GM12872 (cell line): Measurements from ENCODE around the gene GPNMB.

Experiments used
- CTCF ChIP-seq: IDR thresholded peaks from 3 replicates; pipeline ENCODE4 v1.5.1; 2011; ENCODE audit warnings: low read depth, mild to moderate bottlenecking, low read length, moderate library complexity; ENCODE audit not compliant: insufficient read depth

Gene GPNMB

GRCh38 chr7:23208316-23208715 lies 38.3 kb upstream of the GPNMB start:
- no peak for TF ChIP-seq CTCF

- TF ChIP-seq CTCF = no peak
Observed at GRCh38 chr7:23210506-23210905, 36.1 kb upstream of the GPNMB start.

- TF ChIP-seq CTCF = no peak
Observed at GRCh38 chr7:23211589-23211988, 35.0 kb upstream of the GPNMB start.

DNA sequence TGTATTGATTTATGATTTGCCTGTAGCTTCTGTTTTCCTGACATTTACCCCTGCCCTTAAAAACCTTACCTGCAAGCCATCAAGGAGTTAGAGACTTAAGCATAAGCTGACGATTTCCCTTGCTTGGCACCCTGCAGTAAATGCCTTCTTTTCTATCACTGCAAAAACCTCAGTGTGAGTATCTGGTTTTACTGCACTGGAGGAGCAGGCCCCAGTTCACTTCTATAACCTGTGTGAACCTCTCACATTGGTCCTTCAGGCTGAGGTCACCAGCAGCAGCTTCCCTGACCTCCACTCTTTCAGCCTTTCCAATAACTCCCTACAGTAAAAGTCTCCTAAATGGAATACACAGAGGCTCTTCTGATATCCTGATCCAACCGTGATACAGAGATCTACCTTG lies 34.2 kb upstream of the GPNMB start:
- TF ChIP-seq CTCF = no peak

DNA sequence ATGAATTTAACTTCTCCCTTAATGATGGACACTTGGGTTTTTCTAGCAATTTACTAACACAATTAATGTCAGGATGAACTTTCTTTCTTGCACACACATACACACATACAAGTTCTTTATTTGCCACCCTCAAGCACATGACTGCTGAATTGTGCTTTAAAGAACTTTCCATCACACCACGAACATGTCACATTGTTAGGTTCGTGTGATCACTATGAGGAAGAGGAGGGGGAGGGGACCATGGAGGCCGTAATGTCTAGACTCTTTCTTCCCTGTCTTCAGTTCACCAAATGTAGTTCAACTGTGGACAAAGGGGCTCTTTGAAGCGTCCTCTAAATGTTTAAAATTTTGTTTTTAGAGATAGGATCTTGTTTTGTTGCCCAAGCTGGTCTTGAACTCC lies 33.7 kb upstream of the GPNMB start:
- no peak for TF ChIP-seq CTCF

- no peak for TF ChIP-seq CTCF
Observed at GRCh38 chr7:23213755-23214154, 32.8 kb upstream of the GPNMB start.

DNA sequence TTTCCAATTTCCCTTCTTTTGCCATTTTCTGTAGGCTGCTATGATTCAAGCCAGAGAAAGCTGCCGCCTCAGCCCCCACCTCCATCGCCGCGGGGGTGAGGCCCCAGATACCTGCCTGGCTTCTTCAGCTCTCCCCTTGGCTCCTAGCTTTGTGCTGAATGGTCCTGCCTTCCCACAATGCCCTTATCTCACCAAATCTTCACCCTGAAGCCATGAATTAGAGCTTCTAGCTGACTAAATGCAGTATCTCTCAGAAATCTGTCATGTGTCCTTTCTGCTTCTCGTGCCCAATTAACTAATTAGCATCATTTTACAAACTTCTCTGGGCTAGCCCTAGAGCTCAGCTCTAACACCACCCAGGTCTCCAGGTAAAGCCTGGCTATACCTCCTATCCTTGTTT lies 32.2 kb upstream of the GPNMB start:
- no peak for TF ChIP-seq CTCF

- no peak for TF ChIP-seq CTCF
Observed at GRCh38 chr7:23214938-23215337, 31.6 kb upstream of the GPNMB start.
